CD4-positive, alpha-beta T cell (primary cell): ENCODE data around the gene COX19. TPM values are rescaled to one million over a fixed set of nuclear protein-coding genes. Genes with fewer than 3 reads are reported as not detected.

Experiments used
- ATAC-seq: fragments of 200-7000 bp; cut with Tn5 transposase; one replicate; pipeline ENCODE4 v1.10.0; 2022; ENCODE audit warnings: mild to moderate bottlenecking; ENCODE audit not compliant: poor library complexity
- CTCF ChIA-PET: fragments of 350-600 bp; sonication (Branson Sonifier 250); formaldehyde crosslinking; loops from one replicate; lab custom pipeline; 2021; ENCODE audit warnings: antibody characterized with exemption, inconsistent platforms; lab: Charles Lee
- POLR2A ChIA-PET: fragments of 350-600 bp; sonication (Branson Sonifier 250); formaldehyde crosslinking; loops from one replicate; lab custom pipeline; 2021; ENCODE audit warnings: antibody characterized with exemption, inconsistent platforms; lab: Charles Lee
- DNase-seq, 14 experiments: peaks; one replicate each; pipeline ENCODE4 v3.0.0-alpha.2; 2013 to 2020; ENCODE audit warnings: mixed read lengths in 2 of 14
- H3K27ac ChIP-seq, 2 donors: one replicate each; pipeline versions ENCODE4 v1.5.1 to v1.7.0; 2013; ENCODE audit warnings: low read length in 2 of 2, low read depth in 1 of 2, mild to moderate bottlenecking in 1 of 2
- H3K27me3 ChIP-seq, 2 experiments: 1 replicate in 1 of 2; 2 replicates in 1 of 2; pipeline versions ENCODE4 v1.6.1 to v1.7.0; 2013; ENCODE audit warnings: low read length in 2 of 2, control low read depth in 1 of 2, mild to moderate bottlenecking in 1 of 2, moderate library complexity in 1 of 2; ENCODE audit not compliant: insufficient read depth in 2 of 2, control insufficient read depth in 1 of 2
- H3K36me3 ChIP-seq: one replicate; pipeline ENCODE4 v1.6.1; 2013; ENCODE audit warnings: low read length, control low read depth; ENCODE audit not compliant: insufficient read depth
- H3K4me1 ChIP-seq: one replicate; pipeline ENCODE4 v1.6.1; 2013; ENCODE audit warnings: low read length, control low read depth; ENCODE audit not compliant: insufficient read depth
- H3K4me3 ChIP-seq: one replicate; pipeline ENCODE4 v1.5.1; 2013; ENCODE audit warnings: mild to moderate bottlenecking, low read length, moderate library complexity
- H3K9me3 ChIP-seq, 2 experiments: 1 replicate in 1 of 2; 2 replicates in 1 of 2; pipeline versions ENCODE4 v1.6.1 to v1.7.0; 2013; ENCODE audit warnings: low read length in 2 of 2, mild to moderate bottlenecking in 2 of 2, control low read depth in 1 of 2, moderate library complexity in 1 of 2; ENCODE audit not compliant: control insufficient read depth in 1 of 2, insufficient read depth in 1 of 2
- H3K27ac Mint-ChIP-seq: one replicate; pipeline ENCODE4 v1.8.0; 2020; ENCODE audit warnings: mixed read lengths
- H3K27me3 Mint-ChIP-seq: one replicate; pipeline ENCODE4 v1.8.0; 2021; ENCODE audit warnings: mixed read lengths
- H3K36me3 Mint-ChIP-seq: one replicate; pipeline ENCODE4 v1.8.0; 2021; ENCODE audit warnings: low read depth, mixed read lengths
- H3K4me1 Mint-ChIP-seq: one replicate; pipeline ENCODE4 v1.8.0; 2021; ENCODE audit warnings: low read depth, mixed read lengths
- H3K4me3 Mint-ChIP-seq: one replicate; pipeline ENCODE4 v1.8.0; 2020; ENCODE audit warnings: mild to moderate bottlenecking, mixed read lengths
- H3K9me3 Mint-ChIP-seq: one replicate; pipeline ENCODE4 v1.8.0; 2020; ENCODE audit warnings: mixed read lengths
- intact Hi-C, 2 experiments: fragments of 100-400 bp; cut with DNase I in 1 of 2; cut with micrococcal nuclease in 1 of 2; formaldehyde crosslinking; loops; one replicate each; pipeline versions ENCODE4 v1.15.1 to v1.9.0; 2023 to 2025; cut with DNase I, micrococcal nuclease
- total RNA-seq, 174 experiments: library from RNA in 2 of 174; stranded (reverse) in 2 of 174; gene quantifications; one replicate each; pipeline ENCODE4 v1.2.3 and lab custom pipeline; 2021 to 2026
- TF ChIP-seq, protein P1 (sequence below): fragments of 200-600 bp; IDR thresholded peaks from one replicate; pipeline ENCODE4 v1.8.0; 2022; ENCODE audit warnings: antibody characterized with exemption, mild to moderate bottlenecking

Gene COX19
- total RNA-seq, 2 experiments from 2014 or later = 47.7 to 51.8 TPM

DNA sequence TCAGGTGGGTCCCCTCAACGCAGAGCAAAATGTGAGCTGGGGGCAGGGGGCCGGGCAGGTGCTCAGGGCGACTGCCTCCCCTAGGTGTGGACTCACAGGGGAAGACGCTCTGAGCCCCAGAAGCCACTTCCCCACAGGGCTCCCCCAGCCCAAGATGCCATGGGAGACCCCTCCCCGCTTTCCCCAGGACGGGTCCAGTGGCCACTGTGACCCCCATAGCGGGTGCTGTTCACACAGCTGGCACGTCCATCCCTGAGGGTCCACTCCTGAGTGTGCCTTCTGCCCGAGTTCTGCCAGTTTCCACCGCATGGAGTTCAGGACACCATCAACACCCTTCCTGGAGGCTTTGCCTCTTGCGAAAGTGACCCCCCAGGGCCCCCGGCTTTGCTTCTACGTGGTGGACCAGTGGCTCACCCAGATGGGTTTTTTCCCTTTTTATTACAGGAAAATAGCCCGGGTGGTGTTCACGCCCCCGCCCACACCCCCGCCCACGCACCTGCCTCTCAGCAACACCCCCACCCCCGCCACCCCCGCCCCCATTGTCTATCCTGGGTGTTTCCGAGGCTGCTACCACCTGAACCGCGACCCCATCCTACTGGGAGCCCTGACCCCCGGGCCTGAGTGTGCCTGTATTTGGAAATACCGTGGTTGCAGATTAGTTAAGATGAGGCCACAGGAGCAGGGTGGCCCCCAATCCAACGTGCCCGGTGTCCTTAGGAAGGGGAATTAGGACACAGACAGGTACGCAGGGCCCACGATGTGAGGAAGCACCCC, 52.8 kb downstream of the COX19 start:
- intact Hi-C loops = loop anchor here (1.0 to 2.0 kb wide), 3 partner anchors 14 to 53 kb away; partner anchors contain the start of gene COX19 (in 1 of the 2)
- Histone ChIP-seq H3K36me3 (no peaks in the 10 kb centered on the region), H3K4me3 (peak overlapping the region; percentile 77), H3K27ac (peak overlapping the region; percentile 89 to 91), H3K27me3 (no peaks in the 10 kb centered on the region), H3K4me1 (peaks cover 60% of the 10 kb centered on the region), H3K9me3 (no peaks in the 10 kb centered on the region)
- ChIA-PET CTCF (interaction anchor here (1.3 to 1.5 kb wide), 3 partner anchors 14 to 53 kb away, joined by 3 to 8 read pairs (median 4); partner anchors contain the start of gene COX19), POLR2A (interaction anchor here (0.8 to 3.2 kb wide), 16 partner anchors 10 to 773 kb away, joined by 3 to 79 read pairs (median 5); partner anchors contain the start of genes ADAP1, COX19 and GET4)
- H3K27me3 Mint-ChIP-seq = no peaks in the 10 kb centered on the region
- no peaks in the 10 kb centered on the region for H3K9me3 Mint-ChIP-seq
- H3K27ac Mint-ChIP-seq = peak overlapping the region; percentile 92
- TF ChIP-seq, protein P1, sequence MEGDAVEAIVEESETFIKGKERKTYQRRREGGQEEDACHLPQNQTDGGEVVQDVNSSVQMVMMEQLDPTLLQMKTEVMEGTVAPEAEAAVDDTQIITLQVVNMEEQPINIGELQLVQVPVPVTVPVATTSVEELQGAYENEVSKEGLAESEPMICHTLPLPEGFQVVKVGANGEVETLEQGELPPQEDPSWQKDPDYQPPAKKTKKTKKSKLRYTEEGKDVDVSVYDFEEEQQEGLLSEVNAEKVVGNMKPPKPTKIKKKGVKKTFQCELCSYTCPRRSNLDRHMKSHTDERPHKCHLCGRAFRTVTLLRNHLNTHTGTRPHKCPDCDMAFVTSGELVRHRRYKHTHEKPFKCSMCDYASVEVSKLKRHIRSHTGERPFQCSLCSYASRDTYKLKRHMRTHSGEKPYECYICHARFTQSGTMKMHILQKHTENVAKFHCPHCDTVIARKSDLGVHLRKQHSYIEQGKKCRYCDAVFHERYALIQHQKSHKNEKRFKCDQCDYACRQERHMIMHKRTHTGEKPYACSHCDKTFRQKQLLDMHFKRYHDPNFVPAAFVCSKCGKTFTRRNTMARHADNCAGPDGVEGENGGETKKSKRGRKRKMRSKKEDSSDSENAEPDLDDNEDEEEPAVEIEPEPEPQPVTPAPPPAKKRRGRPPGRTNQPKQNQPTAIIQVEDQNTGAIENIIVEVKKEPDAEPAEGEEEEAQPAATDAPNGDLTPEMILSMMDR = no peak
- H3K36me3 Mint-ChIP-seq = no peaks in the 10 kb centered on the region
- peaks cover 30% of the 10 kb centered on the region for H3K4me1 Mint-ChIP-seq
- DNase-seq = peak in 7 of 14 experiments; percentile 10 to 74 (median 52)
- peak overlapping the region; percentile 90 for H3K4me3 Mint-ChIP-seq
- peak; percentile 4 for ATAC-seq

GRCh38 chr7:921581-922333, 53.6 kb downstream of the COX19 start:
- intact Hi-C loops = loop anchor here (1.0 to 2.0 kb wide), 2 partner anchors 13 kb away; no protein-coding TSS in a partner anchor
- Mint-ChIP-seq H3K27me3 (no peaks in the 10 kb centered on the region), H3K27ac (peak overlapping the region; percentile 73), H3K9me3 (no peaks in the 10 kb centered on the region), H3K4me1 (peaks cover 30% of the 10 kb centered on the region), H3K36me3 (no peaks in the 10 kb centered on the region), H3K4me3 (peak overlapping the region; percentile 58)
- DNase-seq (peak in 6 of 14 experiments; percentile 3 to 42 (median 30)), ATAC-seq (no peak)
- Histone ChIP-seq H3K4me3 (peak overlapping the region; percentile 77), H3K36me3 (no peaks in the 10 kb centered on the region), H3K4me1 (peaks cover 55% of the 10 kb centered on the region), H3K27me3 (no peaks in the 10 kb centered on the region), H3K9me3 (no peaks in the 10 kb centered on the region), H3K27ac (peak overlapping the region; percentile 21 to 75)
- ChIA-PET POLR2A (interaction anchor here (0.8 to 3.2 kb wide), 4 partner anchors 12 to 571 kb away, joined by 3 to 79 read pairs (median 16); partner anchors contain the start of genes COX19 and GET4), CTCF (interaction anchor here (1.7 kb wide), 1 partner anchor 71 kb away, joined by 4 read pairs; no protein-coding TSS in a partner anchor)
- TF ChIP-seq, protein P1 = no peak

- Mint-ChIP-seq H3K36me3 (no peaks in the 10 kb centered on the region), H3K9me3 (no peaks in the 10 kb centered on the region), H3K27ac (peak overlapping the region; percentile 73), H3K4me3 (peak overlapping the region; percentile 58), H3K27me3 (no peaks in the 10 kb centered on the region), H3K4me1 (peaks cover 30% of the 10 kb centered on the region)
- TF ChIP-seq, protein P1 = no peak
- ChIA-PET CTCF (interaction anchor here (1.7 kb wide), 1 partner anchor 72 kb away, joined by 4 read pairs; no protein-coding TSS in a partner anchor), POLR2A (interaction anchor here (3.2 kb wide), 1 partner anchor 54 kb away, joined by 79 read pairs; the partner anchor contains the start of gene COX19)
- Histone ChIP-seq H3K27ac (no peak overlapping the region), H3K36me3 (no peaks in the 10 kb centered on the region), H3K9me3 (no peaks in the 10 kb centered on the region), H3K27me3 (no peaks in the 10 kb centered on the region), H3K4me1 (peaks cover 55% of the 10 kb centered on the region), H3K4me3 (no peak overlapping the region)
- intact Hi-C loops = loop anchor here in 1 of 2 experiments (1.0 kb wide), 1 partner anchor 13 kb away; no protein-coding TSS in a partner anchor
- ATAC-seq (no peak), DNase-seq (peak in 3 of 14 experiments; percentile 0 to 32 (median 1))
Observed at GRCh38 chr7:921071-921461, 54.3 kb downstream of the COX19 start.
